Ectodermal cell (in vitro differentiated cells): Measurements from ENCODE around the gene ABR.
"Not testable (repeated sequence)": the region's sequence is repeated elsewhere in the genome, so short reads cannot be mapped to it uniquely, and the experiment has no call there.

Source experiments
- H3K27ac ChIP-seq: 2 replicates; pipeline ENCODE4 v1.7.0; 2013; ENCODE audit warnings: mild to moderate bottlenecking, low read depth, low read length; ENCODE audit not compliant: insufficient read depth, poor library complexity, severe bottlenecking
- H3K27me3 ChIP-seq: 2 replicates; pipeline ENCODE4 v1.7.0; 2013; ENCODE audit warnings: mild to moderate bottlenecking, low read length; ENCODE audit not compliant: insufficient read depth, control insufficient read depth, poor library complexity, severe bottlenecking
- H3K36me3 ChIP-seq: one replicate; pipeline ENCODE4 v1.7.0; 2013; ENCODE audit warnings: low read length; ENCODE audit not compliant: control insufficient read depth, insufficient read depth
- H3K4me1 ChIP-seq: one replicate; pipeline ENCODE4 v1.7.0; 2013; ENCODE audit warnings: low read length; ENCODE audit not compliant: control insufficient read depth, insufficient read depth
- H3K4me3 ChIP-seq: 2 replicates; pipeline ENCODE4 v1.7.0; 2013; ENCODE audit warnings: low read depth, low read length, control low read depth; ENCODE audit not compliant: insufficient read depth
- H3K9me3 ChIP-seq: 2 replicates; pipeline ENCODE4 v1.7.0; 2013; ENCODE audit warnings: mild to moderate bottlenecking, low read length, moderate library complexity; ENCODE audit not compliant: control insufficient read depth
- WGBS, 2 experiments: methylation state at CpG; one replicate each; pipeline ENCODE4 v1.1.7; 2013; ENCODE audit warnings: missing lambda C conversion rate in 2 of 2; 5-methylcytosine and 5-hydroxymethylcytosine counted together

Gene ABR

GRCh38 chr17:1078831-1079561 is 100.8 kb downstream of the ABR start:
- Histone ChIP-seq H3K27ac (no peak overlapping the region), H3K4me1 (peaks cover 17% of the 10 kb centered on the region), H3K36me3 (no peaks in the 10 kb centered on the region), H3K27me3 (no peaks in the 10 kb centered on the region), H3K4me3 (no peak overlapping the region), H3K9me3 (no peaks in the 10 kb centered on the region)
- WGBS, 2 experiments = 55 to 57% methylated on average over 43 of the region's 43 CpGs

GRCh38 chr17:1077986-1078711 is 101.6 kb downstream of the ABR start:
- peaks cover 15% of the 10 kb centered on the region for H3K4me1 ChIP-seq
- no peak overlapping the region for H3K27ac ChIP-seq
- no peaks in the 10 kb centered on the region for H3K36me3 ChIP-seq
- no peak overlapping the region for H3K4me3 ChIP-seq
- WGBS, 2 experiments = 79 to 83% methylated on average over 42 of the region's 42 CpGs
- no peaks in the 10 kb centered on the region for H3K27me3 ChIP-seq
- no peaks in the 10 kb centered on the region for H3K9me3 ChIP-seq

GRCh38 chr17:1077581-1077985 is 102.2 kb downstream of the ABR start:
- peaks cover 15% of the 10 kb centered on the region for H3K4me1 ChIP-seq
- 88 to 90% methylated on average over 10 of the region's 10 CpGs for WGBS, 2 experiments
- H3K27ac ChIP-seq = no peak overlapping the region
- H3K9me3 ChIP-seq = no peaks in the 10 kb centered on the region
- no peaks in the 10 kb centered on the region for H3K27me3 ChIP-seq
- no peaks in the 10 kb centered on the region for H3K36me3 ChIP-seq
- H3K4me3 ChIP-seq = no peak overlapping the region

GRCh38 chr17:1076982-1077302 is 102.8 kb downstream of the ABR start:
- 90 to 94% methylated on average over 6 of the region's 6 CpGs for WGBS, 2 experiments
- no peaks in the 10 kb centered on the region for H3K36me3 ChIP-seq
- H3K27ac ChIP-seq = no peak overlapping the region
- H3K4me1 ChIP-seq = peaks cover 15% of the 10 kb centered on the region
- H3K4me3 ChIP-seq = no peak overlapping the region
- H3K9me3 ChIP-seq = no peaks in the 10 kb centered on the region
- H3K27me3 ChIP-seq = no peaks in the 10 kb centered on the region

DNA sequence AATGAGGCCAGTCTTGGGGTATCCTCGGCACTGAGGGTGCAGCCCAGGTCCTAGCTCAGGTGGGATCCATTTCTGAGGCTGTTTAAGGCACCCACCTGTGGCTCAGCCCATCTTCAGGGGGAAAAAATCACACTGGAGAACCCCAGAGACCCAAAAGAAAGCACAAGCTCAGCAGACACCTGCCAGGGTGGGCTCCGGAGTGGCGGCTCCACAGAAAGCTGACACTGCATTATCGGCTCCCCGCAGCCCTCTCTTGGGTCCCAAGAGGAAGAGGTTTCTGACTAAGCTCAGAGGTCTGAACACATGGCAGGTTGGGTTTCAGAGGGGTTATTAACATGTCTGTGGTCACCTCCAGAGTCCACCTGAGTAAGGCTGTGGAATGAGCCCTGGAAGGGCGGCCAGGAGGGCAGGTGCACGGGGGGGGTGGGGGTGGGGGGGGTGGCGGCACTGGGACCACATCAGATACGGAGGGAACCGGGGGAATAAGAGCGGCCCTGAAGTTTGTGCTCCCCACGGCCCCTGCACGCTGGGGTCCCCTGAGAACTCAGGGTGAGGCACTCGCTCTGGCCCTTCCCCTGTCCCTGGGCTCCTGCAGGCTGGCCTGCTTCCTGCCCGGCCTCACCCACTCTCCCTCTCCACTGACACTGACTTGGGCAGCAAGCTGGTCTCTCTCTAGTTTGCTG is 103.3 kb downstream of the ABR start:
- H3K27ac ChIP-seq = no peak overlapping the region
- no peaks in the 10 kb centered on the region for H3K27me3 ChIP-seq
- H3K9me3 ChIP-seq = no peaks in the 10 kb centered on the region
- H3K4me1 ChIP-seq = peaks cover 15% of the 10 kb centered on the region
- 92 to 93% methylated on average over 15 of the region's 15 CpGs for WGBS, 2 experiments
- no peaks in the 10 kb centered on the region for H3K36me3 ChIP-seq
- no peak overlapping the region for H3K4me3 ChIP-seq

DNA sequence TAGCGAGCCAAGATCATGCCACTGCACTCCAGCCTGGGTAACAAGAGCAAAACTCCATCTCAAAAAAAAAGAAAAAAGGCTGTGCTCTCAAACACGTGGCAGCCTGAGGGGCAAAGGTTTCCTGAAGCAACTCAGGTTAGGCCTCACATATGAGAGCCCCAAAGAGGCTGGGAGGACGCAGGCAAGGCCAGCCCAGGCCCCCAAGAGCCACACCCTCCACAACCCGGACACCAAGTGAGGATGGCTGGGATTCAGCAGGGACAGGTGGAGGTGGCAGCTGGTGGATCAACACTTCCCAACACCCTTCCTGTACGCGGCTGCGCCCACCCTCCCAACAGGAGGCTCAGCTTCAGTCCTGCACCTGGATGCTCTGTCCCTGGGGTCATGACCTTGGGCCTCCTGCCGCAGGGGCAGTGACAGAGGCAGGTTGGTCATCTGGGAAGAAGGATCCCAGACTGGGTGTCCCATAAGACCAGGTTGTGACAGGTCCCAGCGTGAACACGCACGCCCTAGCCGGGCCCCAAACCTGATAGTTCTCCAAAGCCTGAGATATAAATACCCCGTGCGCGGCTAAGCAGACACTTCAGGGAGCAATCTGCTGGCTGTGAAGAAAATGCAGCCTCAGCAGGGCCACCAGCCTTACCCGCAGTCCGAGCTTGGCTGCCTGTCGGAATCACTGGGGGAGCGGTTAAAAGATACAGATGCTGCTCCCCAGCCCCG is 104.7 kb downstream of the ABR start:
- H3K36me3 ChIP-seq = no peaks in the 10 kb centered on the region
- no peak overlapping the region for H3K4me3 ChIP-seq
- H3K27ac ChIP-seq = no peak overlapping the region
- peaks cover 15% of the 10 kb centered on the region for H3K4me1 ChIP-seq
- H3K9me3 ChIP-seq = no peaks in the 10 kb centered on the region
- no peaks in the 10 kb centered on the region for H3K27me3 ChIP-seq
- 85% methylated on average over 20 of the region's 20 CpGs for WGBS, 2 experiments

GRCh38 chr17:1073963-1074625 is 105.7 kb downstream of the ABR start:
- not testable (repeated sequence) for H3K27ac ChIP-seq, H3K36me3 ChIP-seq, H3K4me3 ChIP-seq, H3K27me3 ChIP-seq, H3K9me3 ChIP-seq
- WGBS, 2 experiments = 94 to 96% methylated on average over 15 of the region's 15 CpGs
- peaks cover 12% of the 10 kb centered on the region for H3K4me1 ChIP-seq

DNA sequence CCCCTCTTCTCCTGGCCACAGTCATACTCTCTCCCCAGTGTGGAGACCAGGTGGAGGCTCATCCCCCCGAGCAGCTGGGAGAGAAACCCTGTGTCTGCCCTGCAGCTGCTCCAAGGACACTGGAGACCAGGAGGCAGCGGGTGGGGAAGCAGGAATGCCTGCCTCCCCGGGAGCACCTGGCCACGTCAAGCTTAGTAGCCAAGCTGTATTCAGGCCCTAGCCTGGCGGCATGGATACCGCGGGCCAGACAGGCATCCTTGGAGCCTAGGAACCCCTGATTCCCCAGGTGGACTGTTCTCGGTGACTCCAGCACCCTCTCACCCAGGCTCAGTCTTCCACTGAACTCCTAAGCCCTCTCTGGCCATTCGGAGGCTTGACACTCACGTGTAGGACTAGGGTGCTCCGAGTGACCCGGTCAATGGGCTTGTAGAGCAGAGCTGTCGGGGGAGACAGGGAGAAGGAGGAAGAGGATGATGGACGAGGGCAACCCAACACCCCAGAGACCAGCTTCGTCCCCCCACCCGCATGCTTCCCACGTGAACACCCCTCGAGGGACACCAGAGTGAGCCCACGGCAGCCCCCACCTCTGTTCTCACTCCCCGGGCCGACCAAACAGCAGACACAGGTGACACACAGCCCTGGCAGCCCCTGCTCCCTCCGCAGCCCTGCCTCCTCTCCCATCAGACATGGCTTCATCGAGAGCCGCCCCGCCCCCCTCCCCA is 106.4 kb downstream of the ABR start:
- Histone ChIP-seq H3K4me1 (peaks cover 5% of the 10 kb centered on the region), H3K27me3 (no peaks in the 10 kb centered on the region)
- WGBS, 2 experiments = 87 to 88% methylated on average over 25 of the region's 25 CpGs

GRCh38 chr17:1072551-1072961 is 107.2 kb downstream of the ABR start:
- Histone ChIP-seq H3K27me3 (no peaks in the 10 kb centered on the region), H3K9me3 (no peaks in the 10 kb centered on the region), H3K4me3 (no peak overlapping the region), H3K36me3 (peaks cover 1% of the 10 kb centered on the region), H3K27ac (no peak overlapping the region), H3K4me1 (no peaks in the 10 kb centered on the region)
- WGBS, 2 experiments = 94 to 96% methylated on average over 20 of the region's 20 CpGs

More for the DNA sequence above, 106.4 kb downstream of the ABR start:
- H3K36me3 ChIP-seq = no peaks in the 10 kb centered on the region
- H3K9me3 ChIP-seq = no peaks in the 10 kb centered on the region
- no peak overlapping the region for H3K27ac ChIP-seq
- no peak overlapping the region for H3K4me3 ChIP-seq
